ENCODE results near the gene WNT7A.

Gene WNT7A

DNA sequence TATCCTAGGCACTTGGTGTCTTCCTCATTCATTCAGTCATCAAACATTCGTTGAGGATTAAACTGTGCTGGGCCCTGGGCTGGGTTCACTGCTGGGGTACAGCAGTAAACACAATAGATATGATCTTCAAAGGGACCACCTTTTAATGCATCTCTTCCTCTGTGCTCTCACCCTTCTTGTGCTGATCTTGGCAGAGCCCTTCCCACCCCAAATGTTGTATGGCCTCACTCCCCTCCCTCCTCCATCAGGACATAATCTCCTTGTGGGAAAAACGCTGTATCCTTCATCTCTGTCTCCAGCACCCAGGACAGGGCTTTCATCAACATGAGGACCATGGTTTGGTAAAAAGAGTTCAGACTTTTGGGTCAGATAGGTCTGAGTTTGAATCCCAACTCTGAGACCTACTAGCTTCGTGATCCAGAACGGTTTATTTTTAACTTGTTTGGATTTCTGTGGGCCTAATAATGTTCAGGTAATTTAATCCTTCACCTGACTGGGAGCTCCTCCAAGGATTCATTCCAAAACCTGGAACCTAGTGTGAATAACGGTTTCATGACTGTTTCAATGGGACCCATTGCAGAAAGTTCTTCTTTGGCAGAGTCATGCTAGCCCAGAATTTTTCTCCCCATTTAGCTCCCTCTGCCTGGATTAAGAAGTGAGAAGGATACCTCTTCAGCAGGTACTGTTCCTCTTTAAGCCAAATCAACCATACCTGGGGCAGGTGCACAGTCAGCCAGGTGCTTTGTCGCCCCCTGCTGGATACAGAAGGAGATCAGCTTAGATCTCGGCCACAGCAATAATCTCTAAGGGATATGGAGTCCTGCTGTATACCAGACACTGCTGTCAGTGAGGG is 5.2 kb upstream of the WNT7A start:
- no peak for DNase-seq

DNA sequence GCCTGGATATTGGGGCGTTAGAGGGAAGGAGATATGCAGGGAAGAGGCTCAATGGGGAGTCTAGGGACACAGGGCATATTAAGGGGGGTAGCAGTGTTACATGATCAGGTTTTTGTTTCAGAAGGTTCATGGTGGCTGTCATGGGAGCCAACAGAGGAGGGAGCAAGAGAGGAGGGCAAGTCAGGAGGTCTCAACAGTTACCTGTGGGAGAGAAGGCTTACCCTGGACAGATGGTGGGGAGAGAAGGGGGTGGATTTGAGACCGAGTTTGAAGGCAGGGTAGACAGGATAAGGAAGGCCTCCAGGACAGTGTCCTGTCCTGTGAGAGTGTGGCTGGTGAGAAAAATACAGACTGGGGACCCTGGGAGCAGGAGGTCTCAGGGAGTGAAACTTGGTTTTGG is 3.8 kb upstream of the WNT7A start:
- no peak for DNase-seq

DNA sequence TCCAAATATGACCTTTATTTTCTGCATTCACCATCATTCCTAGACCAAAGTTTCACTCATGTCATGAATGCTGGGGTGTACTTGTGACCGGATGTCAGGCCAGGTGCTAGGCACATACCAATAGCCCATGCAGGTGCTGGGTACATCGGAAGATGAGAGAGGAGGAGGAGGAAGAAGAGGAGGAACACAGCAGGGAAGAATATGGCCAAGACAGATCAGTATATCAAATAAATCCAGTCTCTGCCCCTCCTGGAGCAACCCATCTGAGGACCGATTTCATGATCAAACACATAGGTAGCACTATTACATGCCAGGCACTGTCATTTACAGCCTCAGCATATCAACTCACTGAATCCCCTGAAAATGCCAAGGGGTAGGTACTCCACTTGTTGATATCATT is 3.0 kb upstream of the WNT7A start:
- DNase-seq = no peak

DNA sequence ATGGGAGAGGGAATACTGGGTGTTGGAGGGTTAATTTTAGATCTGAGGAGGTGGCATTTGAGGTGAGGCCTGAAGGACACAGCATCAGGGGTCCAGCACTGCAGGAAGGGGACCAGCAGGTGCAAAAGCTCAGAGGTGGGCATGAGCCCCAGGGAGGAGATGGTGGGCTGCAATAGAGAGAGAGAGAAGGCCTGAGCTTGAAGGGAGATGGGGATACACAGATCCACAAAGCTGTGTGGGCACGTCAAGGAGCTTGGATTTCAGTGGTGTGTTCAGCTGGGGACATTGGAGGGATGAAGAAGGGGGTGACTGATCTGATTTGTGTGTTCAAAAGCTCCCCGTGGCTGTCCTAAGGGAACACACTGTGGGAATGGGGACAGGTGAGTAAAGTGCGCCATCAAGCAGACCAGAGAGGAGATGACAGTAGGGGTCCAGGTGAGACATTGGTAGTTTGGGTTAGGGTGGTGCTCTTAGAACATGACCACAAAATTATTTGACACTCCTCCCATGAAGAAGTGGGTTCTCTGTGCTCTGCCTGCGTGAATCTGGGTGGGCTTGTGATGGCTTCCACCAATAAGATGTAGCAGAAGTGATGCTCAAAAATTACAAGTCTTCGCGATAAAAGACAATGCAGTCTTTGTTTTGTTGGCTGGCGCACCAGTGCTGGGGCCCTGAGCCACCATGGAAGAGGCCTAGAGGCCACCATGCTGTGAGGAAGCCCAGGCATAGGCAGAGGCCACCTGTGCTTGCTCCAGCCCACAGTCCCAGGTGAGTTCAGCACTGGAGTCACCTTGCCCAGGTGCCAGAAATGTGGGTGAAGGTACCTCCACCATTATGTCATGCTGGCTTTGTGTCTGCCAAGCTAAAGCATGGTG is 1.9 kb upstream of the WNT7A start:
- no peak for DNase-seq

DNA sequence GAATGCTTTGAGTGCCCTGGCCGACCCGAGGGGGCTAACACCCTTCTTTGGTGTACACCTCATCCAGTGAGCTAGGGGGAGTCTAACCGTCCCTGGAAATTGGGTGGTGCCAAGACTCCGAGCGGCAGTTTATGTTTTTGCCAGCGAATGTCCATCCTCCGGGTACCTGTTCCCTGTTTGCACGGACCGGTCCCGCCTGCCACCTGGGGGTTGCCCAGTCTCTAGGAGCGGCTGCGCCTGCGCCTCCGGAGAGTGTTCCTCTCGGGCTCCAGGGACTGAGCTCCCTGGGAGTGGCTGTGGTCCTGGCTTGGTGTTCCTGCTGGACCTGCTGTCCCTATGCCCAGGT is 913 bp upstream of the WNT7A start:
- peak; percentile 10 for DNase-seq

DNA sequence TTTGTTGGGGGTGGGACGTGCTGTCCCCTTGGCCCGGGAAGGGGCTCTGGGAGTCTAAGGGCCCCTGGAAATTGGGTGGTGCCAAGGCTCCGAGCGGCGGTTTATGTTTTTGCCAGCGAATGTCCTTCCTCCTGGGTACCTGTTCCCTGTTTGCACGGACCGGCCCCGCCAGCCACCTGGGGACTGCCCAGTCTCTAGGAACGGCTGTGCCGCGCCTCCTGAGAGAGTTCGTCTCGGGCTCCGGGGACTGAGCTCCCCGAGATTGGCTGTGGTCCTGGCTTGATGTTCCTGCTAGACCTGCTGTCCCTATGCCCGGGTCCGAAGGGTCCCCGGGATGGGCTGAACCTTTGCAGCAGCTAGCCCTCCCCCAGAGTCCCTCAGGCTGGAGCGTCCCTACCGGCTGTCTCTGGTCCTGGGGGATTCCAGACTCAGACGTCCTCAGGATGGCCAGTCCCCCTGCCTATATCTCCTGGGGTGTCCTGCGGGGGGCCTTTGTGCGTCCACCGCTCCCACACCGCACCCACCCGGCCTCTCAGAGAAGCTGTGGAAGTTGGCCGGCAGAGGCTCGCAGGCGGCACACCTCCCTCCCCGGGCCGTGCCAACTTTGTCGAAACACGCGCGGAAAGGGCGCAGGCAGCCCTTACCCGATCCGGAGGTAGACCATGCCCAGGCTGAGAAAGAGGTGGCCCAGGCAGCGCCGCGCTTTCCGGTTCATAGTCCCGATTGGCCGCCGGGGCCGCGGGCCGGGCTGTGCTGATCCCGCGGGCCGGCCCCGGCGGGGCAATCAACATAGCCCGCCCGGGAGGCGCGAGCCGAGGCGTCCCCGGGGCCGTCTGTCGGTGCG is 547 bp downstream of the WNT7A start:
- no peak for DNase-seq

DNA sequence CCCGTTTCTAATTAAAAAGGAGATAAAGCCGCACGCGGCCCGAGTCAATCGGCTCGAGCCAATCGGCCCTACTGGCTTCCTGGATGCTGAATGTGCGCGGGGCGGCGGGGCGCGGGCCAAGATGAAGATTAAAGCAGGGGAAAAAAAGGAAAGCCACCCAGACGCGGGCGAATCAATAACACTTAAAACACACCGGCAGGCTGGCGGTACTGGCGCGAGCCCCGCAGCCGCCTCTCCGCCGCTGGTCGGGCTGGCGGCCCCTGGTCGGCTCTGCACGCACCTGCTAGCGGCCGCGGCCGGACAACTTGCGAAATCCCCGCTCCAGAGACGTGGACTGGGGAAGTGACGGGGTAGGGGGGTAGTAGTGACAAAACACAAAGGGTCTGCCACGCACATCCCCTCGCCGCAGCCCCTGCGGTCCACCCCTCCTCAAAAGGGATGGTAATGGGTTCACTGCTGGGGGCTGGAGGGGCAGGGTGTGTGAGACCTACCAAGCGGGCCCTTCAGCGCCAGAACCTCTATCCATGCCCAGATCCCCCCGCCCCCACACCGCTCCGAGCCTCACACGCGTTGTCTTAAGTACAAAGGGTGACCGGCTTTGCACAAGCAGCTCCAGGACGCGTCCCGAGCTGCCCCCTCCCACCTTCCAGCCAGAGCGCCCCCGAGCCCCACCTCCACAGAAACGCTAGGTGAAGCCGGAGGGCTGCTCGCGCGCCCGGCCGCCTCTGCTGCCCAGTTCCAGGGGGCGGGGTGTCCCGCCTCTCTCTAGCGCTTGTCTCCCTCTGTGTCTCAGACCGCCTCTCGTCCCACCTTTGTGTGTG is 1.4 kb downstream of the WNT7A start:
- DNase-seq = no peak

DNA sequence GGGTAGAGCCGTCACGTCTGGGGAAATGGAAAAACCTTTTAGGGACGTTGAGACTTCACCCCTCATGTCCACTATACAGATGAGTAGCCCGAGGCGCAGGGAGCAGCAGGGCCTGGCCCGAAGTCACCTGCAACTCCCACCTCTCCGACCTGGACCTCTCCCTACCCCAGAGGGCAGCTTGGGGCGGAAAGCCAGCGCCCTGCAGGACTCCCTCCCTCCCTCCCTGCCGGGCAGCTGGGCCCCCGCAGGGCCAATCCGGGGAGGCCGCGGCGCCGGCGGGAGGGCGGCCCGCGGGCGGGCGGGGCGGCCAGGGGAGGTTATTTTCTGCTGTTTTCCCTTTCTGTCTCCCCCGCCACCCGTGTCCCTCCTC is 2.0 kb downstream of the WNT7A start:
- DNase-seq = no peak

DNA sequence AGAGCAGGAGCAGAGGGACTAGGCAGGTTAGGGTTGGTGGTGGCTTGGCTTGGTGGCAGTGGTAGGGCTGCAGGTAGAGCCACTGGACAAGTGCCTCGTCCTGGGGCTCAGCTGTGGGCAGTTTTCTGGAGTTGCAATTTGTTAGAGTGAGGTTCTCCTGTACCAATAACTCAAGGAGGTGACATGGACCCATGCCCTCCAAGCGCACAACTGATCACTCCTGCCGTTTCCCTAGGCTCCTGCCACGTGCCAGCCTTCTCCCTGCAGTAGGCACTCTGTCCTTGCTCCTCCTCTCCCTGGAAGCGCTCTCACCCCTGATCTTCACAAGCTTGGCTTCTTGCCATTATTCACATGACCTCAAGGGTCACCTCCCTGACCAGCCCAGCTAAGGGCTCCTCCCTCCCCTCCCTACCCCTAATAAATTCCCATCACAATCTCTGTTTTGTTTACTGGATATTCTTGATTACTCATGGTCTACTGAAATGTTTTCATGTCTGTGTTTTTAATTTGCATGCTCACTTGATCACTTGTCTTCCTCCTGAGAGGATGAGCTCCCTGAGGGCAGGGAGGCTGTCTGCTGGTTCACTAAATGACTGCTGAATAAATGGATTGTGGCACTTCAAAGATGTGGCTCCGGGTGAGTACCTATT is 3.3 kb downstream of the WNT7A start:
- DNase-seq = no peak

DNA sequence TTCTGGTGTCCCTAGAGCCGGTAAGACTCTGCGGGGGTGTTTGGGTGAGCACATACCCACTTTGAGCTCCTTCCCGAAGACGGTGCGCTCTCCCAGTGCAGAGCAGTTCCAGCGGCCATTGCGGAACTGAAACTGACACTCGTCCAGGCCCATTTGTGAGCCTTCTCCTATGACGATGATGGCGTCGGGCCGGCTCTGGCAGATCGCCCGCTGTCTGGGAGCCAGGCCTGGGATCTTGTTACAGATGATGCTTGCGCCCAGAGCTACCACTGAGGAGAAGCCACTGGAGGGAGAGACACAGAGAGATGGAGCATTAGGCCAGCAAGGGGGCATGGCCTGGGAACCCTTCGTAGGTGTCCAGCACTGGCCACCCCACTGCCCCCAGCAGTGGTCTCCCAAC is 5.0 kb downstream of the WNT7A start:
- DNase-seq = no peak

DNA sequence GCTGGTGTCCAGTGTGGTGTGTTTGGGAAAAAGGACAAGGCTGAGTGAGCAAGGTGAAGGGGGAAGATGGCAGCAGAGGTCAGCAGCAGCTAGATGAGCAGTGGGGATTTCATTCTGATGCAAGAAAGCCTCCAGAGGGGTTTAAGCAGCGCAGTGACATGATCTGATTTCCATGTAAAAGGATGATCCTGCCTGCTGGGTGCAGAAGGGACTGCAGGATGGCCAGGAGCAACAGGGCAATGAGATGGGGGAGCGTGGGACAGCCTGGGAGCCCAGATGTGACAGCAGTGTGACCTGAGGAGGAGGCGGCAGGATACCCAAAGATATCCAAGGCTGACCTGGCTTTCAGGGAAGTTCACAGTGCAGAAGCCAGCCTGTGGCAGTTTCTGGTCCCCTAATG is 6.1 kb downstream of the WNT7A start:
- no peak for DNase-seq

DNA sequence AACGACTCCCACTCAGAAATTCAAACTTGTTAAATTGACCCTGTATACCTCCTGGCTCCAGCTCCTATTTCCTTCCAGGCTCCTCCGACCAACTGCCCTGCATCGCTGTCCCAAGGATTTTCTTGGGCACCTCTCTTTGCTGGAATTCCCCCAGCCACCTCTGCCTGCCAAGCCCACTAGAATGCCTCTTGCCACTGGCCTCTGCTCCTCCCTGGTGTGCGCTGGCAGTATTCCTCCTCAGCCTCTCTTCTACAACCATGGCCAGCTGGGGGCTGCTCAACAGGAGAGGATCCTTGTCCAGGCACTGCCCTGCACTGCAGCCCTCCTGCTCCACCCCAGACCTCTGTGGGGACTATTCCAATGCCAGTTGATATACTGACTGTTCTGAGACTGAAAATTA is 7.4 kb downstream of the WNT7A start:
- DNase-seq = no peak

DNA sequence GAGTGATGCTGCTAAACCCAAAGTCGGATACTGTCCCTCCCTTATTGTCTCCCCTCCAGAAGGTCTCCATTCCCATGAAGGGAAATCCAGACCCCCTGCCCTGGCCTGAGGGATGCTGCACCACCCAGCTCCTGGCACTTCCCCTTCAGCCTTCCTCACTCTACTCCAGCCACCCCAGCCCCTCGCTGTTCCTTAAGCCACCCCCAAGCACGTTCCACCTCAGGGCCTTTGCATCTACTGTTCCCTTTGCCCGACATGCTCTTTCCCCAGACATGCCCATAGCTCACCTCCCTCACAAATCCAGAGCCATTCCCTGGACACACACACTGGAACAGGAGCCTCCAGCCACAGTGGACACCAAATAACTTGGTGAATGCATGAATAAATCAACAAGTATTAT is 8.1 kb downstream of the WNT7A start:
- DNase-seq = no peak

DNA sequence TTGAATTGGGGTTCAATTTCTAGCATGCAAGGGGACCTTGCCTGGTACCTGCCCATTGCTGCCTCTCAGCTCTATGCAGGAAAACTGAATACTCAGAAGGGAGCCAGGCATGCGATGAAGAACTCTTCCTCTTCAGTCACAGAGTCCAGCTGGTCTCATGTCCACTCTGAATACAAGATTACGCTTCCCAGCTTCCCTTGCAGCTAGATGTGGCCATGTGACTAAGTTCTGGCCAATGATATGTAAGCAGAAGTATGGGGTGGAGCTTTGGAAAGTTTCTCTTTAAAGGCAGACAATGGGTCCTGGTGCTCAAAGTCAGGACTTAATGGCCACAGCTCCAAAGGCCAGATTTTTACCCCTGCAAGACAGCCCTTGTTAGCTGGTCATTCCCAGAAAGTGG is 9.0 kb downstream of the WNT7A start:
- DNase-seq = no peak

DNA sequence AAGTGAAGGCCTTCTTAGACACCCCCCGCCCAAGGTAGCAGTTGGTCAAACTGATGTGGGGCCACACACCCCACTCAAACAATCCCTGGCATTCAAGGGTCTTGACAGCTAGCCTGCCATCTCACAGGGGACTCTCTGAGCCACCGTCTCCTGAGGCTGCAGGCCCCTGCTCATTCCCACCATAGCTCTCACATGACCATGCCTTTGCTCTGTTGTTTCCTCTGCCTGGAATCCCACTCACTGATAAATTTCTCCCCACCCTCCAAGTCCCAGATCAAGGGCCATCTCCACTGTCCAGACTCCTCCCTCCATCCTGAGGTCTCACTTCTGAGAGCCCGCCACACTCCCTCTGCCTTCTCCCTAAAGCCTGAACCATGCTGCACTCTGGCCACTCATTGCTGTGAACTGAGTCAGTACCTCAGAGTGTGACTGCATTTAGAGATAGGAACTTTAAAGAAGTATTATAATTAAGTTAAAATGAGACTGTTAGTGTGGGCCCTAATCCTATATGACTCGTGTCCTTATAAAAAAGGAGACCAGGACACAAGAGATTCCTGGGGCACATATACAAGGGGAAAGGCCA is 10.0 kb downstream of the WNT7A start:
- no peak for DNase-seq

DNA sequence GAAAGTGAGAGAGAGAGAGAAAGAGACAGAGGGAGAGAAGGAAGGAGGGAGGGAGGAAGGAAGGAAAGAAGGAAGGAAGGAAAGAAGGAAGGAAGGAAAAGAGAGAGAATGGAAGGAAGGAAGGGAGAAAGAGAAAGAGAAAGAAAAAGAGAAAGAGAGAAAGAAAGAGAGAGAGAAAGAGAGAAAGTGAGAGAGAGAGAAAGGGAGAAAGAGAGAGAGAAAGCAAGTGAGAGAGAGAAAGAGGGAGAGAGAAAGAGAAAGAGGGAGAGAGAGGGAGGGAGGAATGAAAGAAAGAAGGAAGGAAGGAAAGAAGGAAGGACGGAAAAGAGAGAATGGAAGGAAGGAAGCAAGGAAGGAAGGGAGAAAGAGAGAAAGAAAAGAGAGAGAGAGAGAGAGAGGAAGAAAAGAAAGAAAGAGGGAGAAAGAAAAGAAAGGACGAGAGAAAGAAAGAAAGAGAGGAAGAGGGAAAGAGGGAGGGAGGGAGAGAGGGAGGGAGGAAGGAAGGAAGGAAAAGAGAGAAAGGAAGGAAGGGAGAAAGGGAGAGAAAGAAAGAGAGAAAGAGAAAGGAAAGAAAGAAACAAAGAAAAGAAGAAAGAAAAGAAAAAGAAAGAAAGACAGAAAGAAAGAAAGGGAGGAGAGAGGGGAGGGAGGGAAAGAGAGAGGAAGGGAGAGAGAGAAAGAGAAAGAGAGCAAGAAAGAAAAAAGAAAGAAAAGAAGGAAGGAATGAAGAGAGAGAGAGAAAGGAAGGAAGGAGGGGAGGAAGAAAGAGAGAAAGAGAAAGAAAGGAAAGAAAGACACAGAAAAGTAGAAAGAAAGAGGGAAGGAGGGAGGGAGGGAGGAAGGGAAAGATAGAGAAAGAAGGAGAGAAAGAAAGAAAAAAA is 10.8 kb downstream of the WNT7A start:
- no peak for DNase-seq

DNA sequence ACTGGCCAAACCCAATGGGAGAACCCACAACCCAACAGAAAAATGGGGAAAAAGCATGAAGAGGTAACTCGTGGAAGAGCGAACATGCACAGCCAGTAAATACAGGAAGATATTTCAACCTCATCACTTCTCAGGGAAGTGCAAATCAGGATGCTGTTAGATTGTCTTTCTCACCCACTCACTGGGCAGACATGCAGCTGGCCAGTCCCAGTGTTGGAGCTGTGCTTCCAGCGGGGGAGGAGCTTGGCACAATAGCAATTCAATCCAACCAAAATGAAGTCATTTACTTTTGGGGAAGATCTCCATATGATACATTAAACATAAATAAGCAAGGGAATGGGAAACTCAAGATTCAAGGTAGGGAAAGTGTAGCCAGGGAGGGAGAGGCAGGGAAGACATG is 12.1 kb downstream of the WNT7A start:
- DNase-seq = no peak

DNA sequence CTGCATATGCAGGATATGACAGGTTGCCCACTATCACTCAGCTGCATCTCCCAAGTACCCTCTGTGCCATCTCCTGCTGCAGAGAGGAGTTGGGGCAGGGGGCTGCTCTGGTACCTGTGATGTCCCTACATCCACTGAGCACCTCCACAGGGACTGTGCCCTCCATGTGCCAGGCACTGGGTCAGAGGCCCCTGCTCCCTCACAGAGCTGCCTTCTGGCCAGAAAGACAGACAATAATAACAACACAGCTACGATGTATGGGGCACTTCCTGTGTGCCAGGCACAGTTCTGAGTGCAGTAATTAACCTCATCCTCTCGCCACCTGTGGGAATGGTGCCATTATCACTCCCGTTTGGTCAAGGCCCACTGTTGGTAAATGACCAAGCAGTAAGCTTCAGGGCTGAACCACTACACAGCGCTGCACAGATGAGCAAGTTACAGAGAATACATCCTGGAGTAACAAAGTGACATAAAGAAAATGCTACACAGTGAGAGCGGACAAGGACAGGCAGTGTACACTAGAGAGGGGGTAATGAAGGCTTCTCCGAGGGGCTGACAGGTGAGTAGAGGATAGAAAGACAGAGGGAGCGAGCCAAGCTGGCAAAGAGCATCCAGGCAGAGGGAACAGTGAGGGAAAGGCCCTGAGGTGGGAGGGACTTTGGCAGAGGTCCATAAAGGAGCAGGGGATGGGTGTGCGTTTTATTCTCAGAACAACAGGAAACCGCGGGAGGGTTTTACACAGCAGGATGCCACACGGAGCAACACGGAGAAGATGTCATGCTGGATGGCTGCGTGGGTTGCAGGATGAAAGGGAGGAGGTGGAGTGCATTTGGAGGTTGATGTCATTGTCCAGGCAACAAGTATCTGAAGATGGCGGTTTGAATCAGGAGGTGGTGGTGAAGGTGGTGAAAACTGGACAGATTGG is 13.6 kb downstream of the WNT7A start:
- peak; percentile 4 for DNase-seq

DNA sequence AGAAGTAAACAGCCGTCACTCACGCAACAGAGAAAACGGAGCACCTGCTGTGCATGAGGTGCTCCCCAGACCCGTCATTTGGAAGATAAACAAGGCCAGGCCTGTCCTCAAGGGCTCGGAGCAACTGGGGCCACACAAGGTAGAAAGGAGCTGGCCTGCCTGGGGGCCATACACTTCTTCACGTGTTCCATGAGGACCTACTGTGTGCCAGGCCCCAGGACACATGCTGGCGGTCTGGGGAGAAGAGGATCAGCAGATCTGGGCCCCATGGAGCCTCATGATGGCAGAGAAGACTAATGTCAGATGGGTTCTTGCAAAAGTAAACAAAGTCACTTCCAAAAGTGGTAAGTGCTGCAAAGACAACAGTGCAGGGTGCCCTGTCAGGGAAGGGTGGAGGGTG is 14.3 kb downstream of the WNT7A start:
- DNase-seq = no peak
